ENCODE results near the gene GABBR2.
"Not testable (repeated sequence)": the region's sequence is repeated elsewhere in the genome, so short reads cannot be mapped to it uniquely, and the experiment has no call there.

The GABBR2 gene

DNA sequence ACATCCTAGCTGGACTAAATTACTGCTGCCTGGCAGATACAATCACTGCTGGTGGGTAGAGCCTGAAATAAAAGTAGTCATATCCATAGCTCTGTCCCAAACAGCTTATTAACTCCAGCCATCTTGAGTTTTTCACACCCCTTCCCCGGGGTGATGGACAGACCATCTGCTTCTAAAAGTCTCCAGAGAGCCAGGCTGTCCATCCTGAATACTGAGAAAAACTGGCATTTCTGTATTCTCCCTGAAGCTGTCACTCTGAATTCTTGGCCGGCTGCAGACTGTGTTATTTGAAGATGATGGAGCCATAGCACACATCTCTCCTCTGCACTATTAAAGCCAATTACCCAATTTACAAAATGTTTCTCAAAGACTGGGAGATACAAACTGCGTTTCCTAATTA lies 118.6 kb downstream of the GABBR2 start:
- no peak for FAIRE-seq

DNA sequence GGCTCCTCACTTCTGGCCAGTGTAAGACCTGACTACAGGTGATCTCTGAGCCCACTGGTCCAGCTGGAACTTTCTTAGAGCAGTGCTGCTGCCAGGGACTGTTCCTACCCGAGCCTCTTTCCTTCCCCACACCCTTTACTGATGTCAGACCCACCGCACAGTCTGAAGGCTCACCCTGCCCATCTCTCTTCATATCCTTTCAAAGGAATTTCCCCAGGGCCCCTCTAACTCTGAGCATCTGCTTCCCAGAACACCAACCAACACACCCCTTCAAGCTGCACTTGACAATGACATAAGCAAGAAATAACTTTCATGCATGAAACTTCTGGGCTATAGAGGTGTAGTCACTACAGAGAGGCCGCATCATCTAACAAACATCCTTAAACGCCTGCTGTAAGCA lies 119.6 kb downstream of the GABBR2 start:
- FAIRE-seq, result no peak

DNA sequence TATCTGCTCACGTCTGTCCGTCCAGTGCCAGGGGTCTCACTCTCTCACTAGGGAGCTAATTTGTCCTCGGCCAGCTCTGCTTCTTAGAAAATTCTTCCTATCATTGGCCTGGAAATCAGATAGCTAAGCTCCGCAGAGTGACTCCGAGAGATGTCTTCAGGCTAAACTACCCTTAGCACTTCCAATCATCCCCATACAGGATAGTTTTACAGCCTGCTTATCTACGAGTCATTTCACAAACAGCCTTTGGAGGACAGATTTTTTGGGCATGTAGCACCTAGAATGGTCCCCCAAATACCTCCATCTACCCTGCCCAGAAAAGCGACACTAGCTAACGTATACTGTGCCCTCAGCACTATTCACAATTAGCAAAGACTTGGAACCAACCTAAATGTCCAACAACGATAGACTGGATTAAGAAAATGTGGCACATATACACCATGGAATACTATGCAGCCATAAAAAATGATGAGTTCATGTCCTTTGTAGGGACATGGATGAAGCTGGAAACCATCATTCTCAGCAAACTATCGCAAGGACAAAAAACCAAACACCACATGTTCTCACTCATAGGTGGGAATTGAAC lies 123.8 kb downstream of the GABBR2 start:
- not testable (repeated sequence) for FAIRE-seq

DNA sequence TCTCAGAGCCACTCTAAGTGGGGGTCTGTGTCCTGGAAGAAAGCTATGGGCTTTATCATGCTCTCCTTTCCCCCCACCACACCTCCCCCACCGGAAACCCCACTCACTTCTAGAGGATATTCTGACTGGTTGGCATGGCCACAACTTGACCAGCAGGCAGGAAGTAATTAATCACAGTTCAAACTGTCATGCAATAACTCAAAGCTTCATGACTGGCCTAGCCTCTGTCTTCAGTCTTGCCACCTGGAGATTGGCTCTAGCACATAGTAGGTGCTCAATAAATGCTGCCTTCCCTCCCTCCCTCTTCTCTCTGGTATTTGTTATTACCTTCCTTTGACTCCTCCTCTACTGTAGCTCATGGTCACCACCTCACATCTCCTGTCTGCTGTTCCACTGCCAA lies 124.7 kb downstream of the GABBR2 start:
- no peak for FAIRE-seq

DNA sequence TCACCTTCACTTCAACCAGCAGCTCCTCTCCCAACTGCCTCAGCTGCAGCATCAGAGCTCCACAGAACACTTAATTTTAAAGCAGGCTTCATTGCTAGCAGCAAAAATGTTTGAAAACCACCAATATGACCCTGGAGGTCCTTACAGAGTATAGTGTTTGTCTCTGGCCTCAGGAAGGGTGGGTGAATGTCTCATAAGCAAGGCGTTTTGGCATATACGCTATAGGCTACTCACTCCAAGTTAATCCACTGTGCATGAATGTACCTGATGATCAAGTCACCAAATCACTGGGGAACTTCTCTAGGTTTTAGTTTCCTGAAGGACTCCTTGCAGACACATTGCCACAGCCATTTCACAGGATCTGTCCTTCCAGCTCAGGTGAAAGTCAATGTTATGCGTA lies 125.3 kb downstream of the GABBR2 start:
- no peak for FAIRE-seq

DNA sequence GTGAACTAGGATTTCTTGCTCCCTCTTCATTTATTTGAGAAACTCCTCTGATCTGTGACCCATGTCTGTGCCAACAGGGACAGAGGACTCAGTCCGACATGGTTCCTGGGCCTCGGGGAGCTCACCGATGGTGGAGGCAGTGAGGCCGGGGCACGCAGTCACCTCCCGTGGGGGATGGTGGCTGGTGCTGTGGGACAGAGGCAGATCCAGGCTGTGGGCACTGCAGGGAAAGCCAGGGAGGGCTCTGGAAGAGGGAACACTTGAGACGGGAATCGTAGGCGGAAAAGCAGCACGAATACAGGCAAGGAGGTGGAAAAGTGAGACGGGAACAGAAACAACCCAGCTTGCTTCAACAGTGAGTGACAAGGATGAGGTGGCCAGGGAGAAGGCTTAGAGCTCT lies 127.8 kb downstream of the GABBR2 start:
- FAIRE-seq, result no peak

DNA sequence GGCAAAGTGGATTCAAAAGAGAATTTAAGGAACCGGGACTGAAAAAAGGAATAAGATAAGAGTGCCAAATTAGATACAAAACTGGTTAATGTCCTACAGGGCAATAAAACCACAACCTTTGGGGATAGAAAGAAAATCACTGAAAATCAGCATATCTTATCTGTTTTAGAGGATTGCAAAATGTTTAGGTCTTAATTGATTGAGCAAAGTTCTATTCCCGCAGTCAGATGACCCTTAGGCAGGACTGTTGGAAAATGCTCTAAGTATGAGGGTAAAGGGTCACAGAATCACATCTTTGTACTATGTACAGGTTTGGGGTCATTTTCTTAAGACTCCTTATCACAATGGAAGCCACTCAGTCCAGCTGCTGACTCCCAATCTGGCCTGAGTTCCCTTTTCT lies 129.0 kb downstream of the GABBR2 start:
- no peak for FAIRE-seq

DNA sequence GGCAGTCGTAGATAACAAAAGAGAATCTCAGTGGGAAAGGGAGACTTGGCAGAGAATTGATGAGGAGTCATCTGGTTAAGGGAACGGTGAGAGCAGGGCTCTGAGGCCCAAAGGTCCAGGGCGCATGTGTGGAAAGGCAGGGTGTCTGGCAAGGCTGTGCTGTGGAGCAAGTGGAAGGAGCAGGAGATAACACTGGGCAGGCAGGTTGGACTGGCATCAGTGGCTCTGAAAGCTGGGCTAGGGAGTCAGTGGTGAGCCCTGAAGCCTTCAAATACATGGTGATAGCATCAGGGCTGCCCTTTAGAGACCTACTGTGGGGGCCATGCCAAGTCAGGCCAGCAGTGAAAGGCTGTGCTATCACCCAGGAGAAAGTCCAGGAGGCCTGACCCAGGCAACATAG lies 131.3 kb downstream of the GABBR2 start:
- FAIRE-seq, result no peak

DNA sequence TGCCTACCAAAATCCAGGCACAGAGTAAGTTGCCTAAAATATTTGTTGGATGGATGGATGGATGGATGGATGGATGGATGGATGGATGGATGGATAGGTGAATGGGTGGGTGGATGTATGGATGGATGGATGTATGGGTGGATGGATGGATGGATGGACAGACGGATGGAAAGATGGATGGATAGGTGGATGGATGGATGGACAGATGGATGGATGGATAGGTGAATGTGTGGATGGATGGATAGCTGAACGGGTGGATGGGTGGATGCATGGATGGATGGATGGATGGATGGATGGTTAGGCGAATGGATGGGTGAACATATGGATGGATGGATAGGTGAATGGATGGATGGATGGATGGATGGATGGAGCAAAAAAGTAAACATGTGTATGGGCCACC lies 131.9 kb downstream of the GABBR2 start:
- no peak for FAIRE-seq

DNA sequence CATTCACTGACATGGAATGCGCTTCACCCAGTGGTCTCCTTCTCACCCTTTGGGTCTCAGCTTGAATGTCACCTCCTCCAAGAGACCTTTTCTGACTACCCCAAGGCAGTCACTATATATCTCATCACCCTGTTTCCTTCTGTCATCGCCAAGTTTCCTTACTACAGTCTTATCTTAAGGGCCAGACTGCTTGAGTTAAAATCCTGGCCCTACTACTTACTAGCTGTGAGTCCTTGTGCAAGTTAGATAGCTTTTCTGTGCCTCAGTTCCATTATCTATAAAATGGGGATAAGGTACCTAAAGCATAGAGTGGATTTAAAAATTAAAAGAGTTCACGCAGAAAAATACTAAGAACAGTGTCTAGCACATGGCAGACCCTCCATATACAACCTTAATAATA lies 132.4 kb downstream of the GABBR2 start:
- FAIRE-seq, result no peak

DNA sequence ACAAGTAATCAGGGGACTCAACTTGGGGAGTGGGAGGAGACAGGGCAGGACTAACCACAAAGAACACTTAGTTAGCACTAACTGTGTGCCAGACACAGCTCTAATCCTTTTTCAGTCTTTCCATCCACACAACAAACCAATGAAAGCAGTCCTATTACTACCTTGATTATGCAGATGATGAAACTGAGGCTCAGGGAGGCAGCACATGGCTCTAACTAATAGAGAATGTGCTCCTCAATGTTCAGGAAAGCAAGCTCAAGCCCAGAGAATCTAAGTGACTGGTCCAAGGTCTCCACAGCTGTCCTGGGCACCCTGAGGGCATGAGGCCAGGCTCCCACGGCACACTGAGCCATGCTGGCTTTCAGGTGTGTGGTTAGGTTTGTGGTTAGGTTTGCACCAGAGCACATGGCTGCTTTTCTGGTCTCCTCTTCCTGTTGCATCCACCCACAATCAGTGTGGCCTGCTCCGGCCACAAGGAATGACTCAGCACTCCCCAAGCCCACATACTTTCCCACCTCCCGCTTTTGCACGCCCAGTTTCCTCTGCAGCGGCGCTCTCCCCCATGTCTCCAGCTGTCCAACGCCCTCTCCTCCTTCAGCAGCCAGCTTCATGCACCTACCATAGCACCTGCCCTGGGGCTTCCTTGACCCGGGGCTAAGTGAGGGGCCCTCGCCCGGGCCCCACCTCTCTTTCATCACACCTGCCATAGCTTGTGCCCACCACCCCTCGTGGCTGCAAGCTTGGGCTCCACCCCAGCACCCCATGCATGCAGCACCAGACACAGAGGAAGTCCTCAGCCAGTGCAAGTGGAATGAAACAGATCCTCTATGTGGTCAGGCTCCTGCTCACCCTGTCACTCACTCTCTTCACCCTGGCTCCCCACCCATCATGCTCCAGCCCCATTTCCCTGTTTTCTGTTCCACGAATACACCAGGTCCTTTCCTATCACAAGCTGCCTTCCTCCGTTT lies 133.1 kb downstream of the GABBR2 start:
- FAIRE-seq, result no peak

DNA sequence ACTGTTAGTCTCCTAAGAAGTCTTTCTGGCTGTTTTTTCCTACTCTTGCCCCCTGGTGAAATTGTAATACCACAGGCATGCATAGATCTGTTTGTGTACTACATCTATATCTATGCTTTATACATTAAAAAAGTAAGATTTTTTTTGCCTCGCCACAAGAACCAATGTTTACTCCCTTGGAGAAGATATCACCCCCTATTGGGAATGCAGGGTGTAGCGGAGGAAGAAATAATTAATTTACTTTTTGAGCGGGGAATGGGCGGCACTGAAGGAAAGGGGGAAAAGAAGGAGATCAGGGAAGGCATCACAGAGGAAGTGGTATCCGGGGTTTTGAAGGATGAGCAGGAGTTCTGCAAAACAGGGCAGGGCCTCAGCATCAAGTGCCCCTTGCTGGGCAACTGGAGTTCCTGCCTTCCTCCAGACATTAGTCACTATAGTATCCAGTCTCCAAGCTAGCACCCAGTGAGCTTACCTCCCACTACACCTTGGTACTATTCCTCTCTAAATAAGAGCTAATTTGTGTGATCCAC lies 134.9 kb downstream of the GABBR2 start:
- no peak for FAIRE-seq

DNA sequence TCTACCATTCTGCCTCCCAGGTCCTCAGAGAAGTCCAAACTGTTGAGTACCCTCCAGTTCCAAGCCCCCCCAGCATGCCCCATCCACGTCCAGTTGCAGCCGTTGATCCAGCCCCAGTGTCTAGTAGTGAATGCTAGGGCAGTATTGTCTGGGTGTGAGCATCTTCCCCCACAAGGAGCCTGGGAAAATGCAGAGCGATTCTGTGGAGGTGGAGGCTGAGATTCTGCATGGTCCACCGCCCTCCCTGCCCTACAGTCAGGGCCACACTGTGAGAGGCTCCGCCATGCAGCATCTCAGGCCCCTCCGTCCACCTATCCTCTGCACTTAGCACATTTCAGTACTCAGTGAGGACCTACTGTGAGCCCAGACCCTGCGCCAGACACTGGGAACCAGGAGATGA lies 135.9 kb downstream of the GABBR2 start:
- FAIRE-seq, result no peak

DNA sequence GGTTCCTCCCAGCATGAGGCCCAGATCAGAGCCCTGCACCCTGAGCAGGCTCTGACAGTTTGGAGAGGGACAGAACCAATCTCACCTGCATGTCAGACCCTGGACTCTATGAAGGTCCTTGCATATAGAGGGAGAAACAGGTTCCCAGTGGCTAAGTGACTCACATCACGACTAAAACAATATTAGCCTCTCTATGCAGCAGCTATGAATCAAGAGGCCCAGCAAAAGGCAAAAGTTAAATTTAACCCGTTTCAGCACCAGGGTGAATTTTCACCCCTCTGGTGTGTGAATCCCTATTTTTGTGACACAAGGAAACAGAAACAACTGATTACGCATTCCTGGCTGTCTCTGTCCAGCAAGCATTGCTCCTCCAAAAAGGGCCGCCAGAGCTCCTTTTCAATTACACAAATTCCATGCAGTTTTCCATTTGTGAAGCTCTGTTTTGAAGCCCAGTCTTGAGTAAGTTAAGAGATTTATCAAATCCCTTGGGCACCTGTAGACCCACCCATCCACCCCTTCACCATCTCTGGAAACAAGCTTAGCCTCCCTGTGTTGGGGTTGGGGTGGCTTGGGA lies 136.6 kb downstream of the GABBR2 start:
- FAIRE-seq, result no peak

DNA sequence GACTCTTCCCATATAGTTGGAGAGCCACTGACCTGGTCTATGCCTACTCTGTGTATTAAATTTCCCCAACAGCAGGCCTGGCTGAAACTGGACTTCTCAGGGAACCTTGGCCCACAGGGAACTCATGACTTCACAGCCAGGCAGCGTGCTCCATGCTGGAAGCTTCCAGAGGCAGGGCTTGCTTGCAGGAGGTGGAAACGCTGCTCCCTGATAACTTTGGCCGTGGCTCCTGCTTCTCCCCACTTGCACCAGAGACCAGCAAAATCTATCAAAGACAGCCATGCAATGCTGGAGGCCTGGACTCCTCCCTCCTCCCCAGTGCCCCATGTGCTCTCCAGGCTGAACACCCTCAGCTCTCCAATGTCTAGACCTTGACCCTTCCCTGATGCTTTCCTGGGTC lies 137.1 kb downstream of the GABBR2 start:
- no peak for FAIRE-seq

DNA sequence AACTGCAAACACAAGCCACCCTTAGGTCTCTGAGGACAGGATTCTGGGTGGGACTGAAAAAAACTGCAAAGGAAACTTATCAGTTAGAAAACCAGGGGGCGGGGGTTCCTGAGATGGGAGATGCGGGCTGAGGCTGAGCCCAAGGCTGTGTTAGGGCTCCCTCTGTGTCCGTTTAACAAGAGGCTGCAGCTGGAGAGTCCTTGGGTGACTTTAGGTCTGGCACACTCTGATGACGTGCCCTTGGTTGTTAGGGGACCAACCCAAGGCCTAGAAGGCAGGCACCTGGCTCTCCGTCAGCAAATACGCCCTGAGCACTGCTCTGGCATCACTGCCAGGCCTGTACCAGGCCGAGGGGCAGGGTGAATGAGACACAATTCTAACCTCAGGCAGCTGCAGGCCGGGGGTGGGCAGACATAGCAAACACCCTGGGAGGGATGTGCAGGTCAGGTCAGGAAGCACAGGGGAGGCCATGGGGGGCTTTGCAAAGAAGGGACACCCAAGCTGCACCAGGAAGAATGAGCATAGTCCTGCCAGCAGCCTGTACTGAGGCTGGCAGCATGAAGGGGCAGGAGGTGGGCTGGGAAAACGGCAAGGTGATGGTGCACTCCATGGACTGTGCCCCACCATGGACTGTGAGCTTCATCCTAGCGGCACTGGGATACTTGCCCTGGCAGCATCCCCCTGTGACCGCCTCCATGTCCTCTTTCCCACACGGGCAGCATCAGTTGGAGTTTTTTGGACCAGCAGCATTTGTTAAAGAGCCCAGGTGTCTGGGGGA lies 137.9 kb downstream of the GABBR2 start:
- no peak for FAIRE-seq

DNA sequence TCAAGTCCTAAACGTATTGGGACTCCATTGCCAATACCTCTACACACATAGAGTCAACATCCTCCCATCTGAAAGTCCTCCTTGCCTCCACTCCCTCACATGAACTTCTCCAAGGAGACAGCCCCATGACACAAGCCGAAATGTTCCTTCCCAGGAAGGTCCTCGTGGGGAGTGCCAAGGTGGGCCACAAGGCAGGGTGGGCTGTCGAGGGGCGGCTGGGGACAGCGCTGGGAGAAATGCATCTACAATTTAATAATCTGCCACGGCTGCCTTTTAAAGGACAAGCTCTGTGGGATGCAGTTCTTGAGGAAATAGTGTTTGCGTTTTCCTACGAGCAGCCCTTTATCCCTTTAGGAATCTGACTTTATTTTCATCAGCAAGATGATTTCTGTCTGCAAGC lies 138.7 kb downstream of the GABBR2 start:
- FAIRE-seq, result no peak

DNA sequence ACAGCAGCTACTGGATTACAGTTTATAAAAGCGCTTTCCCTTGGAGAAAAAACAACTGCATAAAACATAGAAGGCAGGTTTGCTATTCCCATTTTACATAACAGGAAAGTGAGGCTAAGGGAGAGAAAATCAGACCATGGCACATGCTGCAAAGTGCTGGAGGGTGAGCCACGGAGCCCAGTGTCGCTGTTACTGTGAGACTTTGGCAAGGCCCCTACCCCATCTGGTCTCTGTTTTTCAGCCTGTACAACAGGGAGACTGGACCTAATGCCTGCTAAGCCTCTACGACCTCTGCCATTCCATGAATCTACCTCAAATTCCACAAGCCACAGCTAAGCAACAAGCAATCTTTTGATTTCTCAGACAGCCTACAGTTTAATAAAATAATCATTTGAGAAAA lies 139.2 kb downstream of the GABBR2 start:
- FAIRE-seq, result no peak

DNA sequence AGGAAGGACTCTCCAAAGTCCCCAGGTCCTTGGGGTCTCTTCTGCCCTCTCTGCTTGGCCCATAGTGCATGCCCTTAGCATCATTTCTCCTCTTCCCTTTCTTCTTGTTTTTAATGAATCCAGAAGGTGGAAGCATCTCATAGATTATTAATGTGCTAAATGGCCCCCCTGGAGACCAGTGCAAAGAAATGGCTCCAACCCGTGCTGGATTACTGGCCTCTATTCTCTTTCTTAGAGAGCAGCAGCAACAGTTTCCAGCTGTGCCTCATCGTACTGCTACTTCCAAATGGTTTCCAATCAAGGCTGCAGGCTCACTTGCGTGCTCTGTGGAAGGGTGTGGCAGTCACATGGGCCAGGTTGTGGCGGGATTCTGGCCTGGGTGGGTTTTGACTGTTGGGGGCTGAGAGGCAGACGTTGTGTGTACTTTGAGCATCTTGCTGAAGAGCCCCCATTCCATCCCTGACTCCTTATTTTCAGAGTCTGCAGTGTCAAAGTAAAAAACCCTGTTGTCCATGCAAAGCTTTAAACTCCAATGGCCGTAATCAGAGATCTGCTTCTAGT lies 139.7 kb downstream of the GABBR2 start:
- no peak for FAIRE-seq

DNA sequence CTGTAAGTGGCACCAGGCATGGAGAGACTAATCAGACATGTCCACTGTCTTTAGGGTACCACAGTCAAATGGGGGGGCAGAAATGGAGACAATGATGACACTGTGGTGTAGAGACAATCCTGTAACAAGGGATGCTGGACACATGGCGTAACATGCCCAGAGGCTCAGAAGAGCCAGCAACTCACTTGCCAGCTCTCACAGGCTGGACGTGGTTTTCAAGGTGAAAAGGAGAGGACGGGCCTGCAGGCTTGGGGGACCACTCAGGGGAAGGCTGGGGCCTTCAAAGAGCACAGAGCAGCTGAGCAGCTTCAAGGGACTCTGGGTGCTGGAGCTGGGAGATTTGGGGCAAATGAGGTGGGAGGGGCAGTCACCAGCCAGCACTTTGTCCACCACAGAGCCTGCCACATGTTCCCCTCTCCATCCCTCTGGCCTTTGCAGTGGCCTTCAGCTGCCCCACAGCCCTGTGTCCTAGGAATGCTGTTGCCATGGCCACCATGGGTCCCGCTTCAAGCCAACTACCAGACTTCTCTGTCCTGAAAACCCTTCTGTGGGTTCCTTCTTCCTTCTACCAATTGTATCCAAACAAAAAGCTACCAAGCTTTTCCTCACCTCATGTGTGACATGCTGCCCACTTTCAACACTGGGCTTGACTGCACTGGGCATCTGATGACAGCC lies 140.4 kb downstream of the GABBR2 start:
- FAIRE-seq, result no peak

DNA sequence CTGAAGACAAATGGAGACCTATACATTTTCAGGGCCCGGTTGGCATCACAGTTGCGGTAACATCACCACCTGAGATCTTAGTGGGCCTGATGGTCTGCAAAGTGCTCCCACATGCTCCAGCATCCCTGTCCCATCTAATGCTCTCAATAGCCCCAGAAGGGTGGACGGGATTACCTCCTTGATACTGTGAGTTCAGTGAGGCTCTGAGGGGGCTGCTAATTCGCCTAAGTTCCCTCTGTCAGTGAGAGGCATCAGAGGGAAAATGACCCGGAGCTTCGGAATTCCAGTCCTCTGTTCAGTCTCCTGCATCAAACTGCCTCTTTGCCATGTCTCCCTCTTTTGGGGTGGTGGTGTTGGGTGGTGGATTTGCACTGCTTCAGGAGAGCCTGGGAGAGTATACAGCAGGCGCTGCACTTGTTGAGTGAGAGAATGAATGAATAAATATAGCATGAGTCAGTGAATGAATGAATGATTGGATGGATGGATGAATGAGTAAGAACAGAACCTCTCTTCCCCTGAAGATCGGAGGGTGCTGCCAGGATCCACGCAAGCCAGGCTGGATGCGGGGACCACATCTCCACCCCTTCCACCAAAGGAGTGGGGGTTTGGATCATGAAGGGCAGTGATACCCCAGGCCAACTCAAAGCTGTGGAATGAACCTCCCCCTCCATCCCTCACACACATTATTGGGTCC lies 141.0 kb downstream of the GABBR2 start:
- no peak for FAIRE-seq
